Measurements from ENCODE around the gene GNLY. TPM values are rescaled to one million over a fixed set of nuclear protein-coding genes. Genes with fewer than 3 reads are reported as not detected.

GNLY gene
- total RNA-seq, 1 donor from 2014 or later, result 3.2 TPM

DNA sequence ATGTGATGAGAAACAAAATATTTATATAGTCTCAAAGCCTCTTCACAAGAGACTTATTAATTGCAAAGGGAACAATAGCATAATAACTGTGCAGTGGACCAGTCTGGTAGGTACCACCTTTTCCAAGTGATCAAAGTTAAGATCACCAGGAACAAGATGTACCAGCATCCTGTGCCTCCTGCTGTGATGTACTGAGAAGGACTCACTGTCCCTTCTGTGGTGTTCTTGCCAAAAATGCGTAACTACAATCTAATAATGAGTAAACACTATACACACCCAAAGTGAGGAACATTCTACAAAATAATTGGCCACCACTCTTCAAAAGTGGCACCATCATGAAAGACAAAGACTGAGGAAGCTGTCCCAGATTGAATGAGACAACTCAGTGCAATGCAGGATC is 14.5 kb downstream of the GNLY start:
- H3K9me3 ChIP-seq, result no peaks in the 10 kb centered on the region
- H3K27ac ChIP-seq, result no peak overlapping the region
- no peak overlapping the region for H3K4me3 ChIP-seq
- intact Hi-C loops (cut with DNase I), result loop anchor here (5.0 kb wide), 1 partner anchor 71 kb away; no protein-coding TSS in a partner anchor
- no peaks in the 10 kb centered on the region for H3K27me3 ChIP-seq
- TF ChIP-seq POLR2AphosphoS5 (IDR thresholded peaks at IDR 0.05; ENCODE audit: insufficient read depth in 1 of 2, low read depth in 1 of 2), result peak in 1 of 2 donors; percentile 42
- no peak for TF ChIP-seq POLR2A (IDR thresholded peaks at IDR 0.05)
- DNase-seq (ENCODE audit: extremely low spot score in 2 of 2), result no peak
- H3K4me1 ChIP-seq, result peaks cover 5% of the 10 kb centered on the region
- H3K36me3 ChIP-seq, result no peaks in the 10 kb centered on the region

- H3K9me3 ChIP-seq, result no peaks in the 10 kb centered on the region
- intact Hi-C loops (cut with DNase I), result loop anchor here (5.0 kb wide), 1 partner anchor 72 kb away; no protein-coding TSS in a partner anchor
- H3K36me3 ChIP-seq, result no peaks in the 10 kb centered on the region
- DNase-seq (ENCODE audit: extremely low spot score in 2 of 2), result no peak
- TF ChIP-seq CTCF (IDR thresholded peaks at IDR 0.05) (no peak), POLR2A (IDR thresholded peaks at IDR 0.05) (no peak), POLR2AphosphoS5 (IDR thresholded peaks at IDR 0.05; ENCODE audit: insufficient read depth in 1 of 2, low read depth in 1 of 2) (no peak)
- H3K27me3 ChIP-seq, result no peaks in the 10 kb centered on the region
- H3K4me1 ChIP-seq, result peaks cover 5% of the 10 kb centered on the region
- H3K27ac ChIP-seq, result peak overlapping the region; percentile 28
- no peak overlapping the region for H3K4me3 ChIP-seq
Observed at GRCh38 chr2:85709401-85709811, 15.2 kb downstream of the GNLY start.

- TF ChIP-seq POLR2AphosphoS5 (IDR thresholded peaks at IDR 0.05; ENCODE audit: insufficient read depth in 1 of 2, low read depth in 1 of 2), result peak in 1 of 2 donors; percentile 44
- no peak for TF ChIP-seq CTCF (IDR thresholded peaks at IDR 0.05)
- no peaks in the 10 kb centered on the region for H3K9me3 ChIP-seq
- no peaks in the 10 kb centered on the region for H3K27me3 ChIP-seq
- intact Hi-C loops (cut with DNase I), result loop anchor here (10.0 kb wide), 1 partner anchor 374 kb away; no protein-coding TSS in a partner anchor
- no peak overlapping the region for H3K4me3 ChIP-seq
- DNase-seq (ENCODE audit: extremely low spot score in 2 of 2), result peak; percentile 74 to 85
- peak overlapping the region; percentile 64 for H3K27ac ChIP-seq
- H3K4me1 ChIP-seq, result peaks cover 5% of the 10 kb centered on the region
- H3K36me3 ChIP-seq, result no peaks in the 10 kb centered on the region
Observed at GRCh38 chr2:85710687-85711577, 16.8 kb downstream of the GNLY start.

DNA sequence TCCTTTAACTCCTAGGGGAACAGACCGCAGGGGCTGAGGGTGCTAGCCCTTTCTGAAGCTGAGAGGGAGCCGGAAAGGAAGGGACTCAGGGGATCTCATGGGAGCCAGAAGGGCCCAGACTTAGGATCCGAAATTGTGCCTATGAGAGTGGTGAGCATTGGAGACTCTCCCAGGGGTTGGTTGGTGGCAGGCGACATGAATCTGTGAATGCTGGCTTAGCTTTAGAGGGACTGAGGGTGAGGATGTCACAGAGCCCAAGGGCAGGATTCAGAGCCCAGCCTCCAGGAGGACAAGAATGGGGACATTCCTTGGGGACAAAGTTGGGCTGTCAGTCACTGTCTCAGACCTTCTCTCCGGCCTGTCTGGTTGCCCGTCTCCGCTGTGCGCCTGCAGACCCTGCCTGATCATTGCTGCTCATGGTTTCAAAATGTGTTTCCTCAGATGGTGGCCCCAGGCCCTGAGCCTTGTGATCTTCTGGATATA is 17.5 kb downstream of the GNLY start:
- no peaks in the 10 kb centered on the region for H3K27me3 ChIP-seq
- H3K27ac ChIP-seq, result peak overlapping the region; percentile 64
- no peaks in the 10 kb centered on the region for H3K9me3 ChIP-seq
- peak; percentile 70 to 82 for DNase-seq (ENCODE audit: extremely low spot score in 2 of 2)
- no peaks in the 10 kb centered on the region for H3K36me3 ChIP-seq
- no peak overlapping the region for H3K4me3 ChIP-seq
- intact Hi-C loops (cut with DNase I), result loop anchor here (10.0 kb wide), 1 partner anchor 373 kb away; no protein-coding TSS in a partner anchor
- no peak for TF ChIP-seq CTCF (IDR thresholded peaks at IDR 0.05)
- TF ChIP-seq POLR2A (IDR thresholded peaks at IDR 0.05), result no peak
- no peak for TF ChIP-seq POLR2AphosphoS5 (IDR thresholded peaks at IDR 0.05; ENCODE audit: insufficient read depth in 1 of 2, low read depth in 1 of 2)
- peaks cover 5% of the 10 kb centered on the region for H3K4me1 ChIP-seq

GRCh38 chr2:85712336-85712735 is 18.2 kb downstream of the GNLY start:
- Histone ChIP-seq H3K4me1 (peaks cover 5% of the 10 kb centered on the region), H3K27ac (peak overlapping the region; percentile 64), H3K36me3 (no peaks in the 10 kb centered on the region), H3K4me3 (no peak overlapping the region), H3K27me3 (no peaks in the 10 kb centered on the region), H3K9me3 (no peaks in the 10 kb centered on the region)
- intact Hi-C loops (cut with DNase I), result loop anchor here (10.0 kb wide), 1 partner anchor 372 kb away; no protein-coding TSS in a partner anchor
- peak; percentile 47 to 52 for DNase-seq (ENCODE audit: extremely low spot score in 2 of 2)
- TF ChIP-seq CTCF (IDR thresholded peaks at IDR 0.05), result no peak
- no peak for TF ChIP-seq POLR2A (IDR thresholded peaks at IDR 0.05)
- no peak for TF ChIP-seq POLR2AphosphoS5 (IDR thresholded peaks at IDR 0.05; ENCODE audit: insufficient read depth in 1 of 2, low read depth in 1 of 2)

Measured in vagina (tissue), 2 donors.